HepG2 (cell line): Measurements from ENCODE around the gene IGF2BP1. TPM values are rescaled to one million over a fixed set of nuclear protein-coding genes. Genes with fewer than 3 reads are reported as not detected.

Experiments used
- AGO2 ChIP-seq: fragments of 200-400 bp; formaldehyde crosslinking; optimal IDR thresholded peaks from 2 replicates; pipeline ENCODE3; 2017; ENCODE audit warnings: mild to moderate bottlenecking, low read depth, low read length, moderate library complexity
- CREB3 ChIP-seq: sonication (generic); formaldehyde crosslinking; IDR thresholded peaks from 2 replicates; pipeline ENCODE4 v1.5.0; 2020; ENCODE audit warnings: missing genetic modification reagents
- ELF1 ChIP-seq: sonication (generic); formaldehyde crosslinking; IDR thresholded peaks from 2 replicates; pipeline ENCODE4 v1.4.0; 2020; ENCODE audit warnings: missing genetic modification reagents
- ELF3 ChIP-seq: IDR thresholded peaks from 2 replicates; pipeline ENCODE4 v1.6.1; 2016; ENCODE audit warnings: missing genetic modification reagents, missing compliant biosample characterization
- JUN ChIP-seq: sonication (generic); formaldehyde crosslinking; IDR thresholded peaks from 2 replicates; pipeline ENCODE4 v1.4.0; 2020; ENCODE audit warnings: mild to moderate bottlenecking, missing genetic modification reagents
- PHF21A ChIP-seq: sonication (generic); formaldehyde crosslinking; IDR thresholded peaks from 2 replicates; pipeline ENCODE4 v1.5.0; 2020; ENCODE audit warnings: mild to moderate bottlenecking, missing genetic modification reagents
- RFX5 ChIP-seq: IDR thresholded peaks from 2 replicates; pipeline ENCODE4 v1.6.1; 2011; ENCODE audit warnings: low read depth, low read length, improper control_type of control experiment
- RFXANK ChIP-seq: IDR thresholded peaks from 2 replicates; pipeline ENCODE4 v1.6.1; 2016
- SMAD1 ChIP-seq: sonication (generic); formaldehyde crosslinking; IDR thresholded peaks from 2 replicates; pipeline ENCODE4 v1.4.0; 2020; ENCODE audit warnings: missing genetic modification reagents, low read depth, mild to moderate bottlenecking, borderline replicate concordance
- SRF ChIP-seq: IDR thresholded peaks from 2 replicates; pipeline ENCODE4 v1.6.1; 2011; ENCODE audit warnings: mild to moderate bottlenecking, low read depth, low read length, moderate library complexity
- ZBTB1 ChIP-seq: sonication (generic); formaldehyde crosslinking; IDR thresholded peaks from 2 replicates; pipeline ENCODE4 v1.4.0; 2020; ENCODE audit warnings: missing genetic modification reagents, borderline replicate concordance
- ZFP36 ChIP-seq: fragments of 150-350 bp; IDR thresholded peaks from 2 replicates; pipeline ENCODE4 v1.6.1; 2018; ENCODE audit warnings: borderline replicate concordance, low read length, low read depth; ENCODE audit not compliant: partially characterized antibody
- ZFP36L1 ChIP-seq: sonication (generic); formaldehyde crosslinking; IDR thresholded peaks from 2 replicates; pipeline ENCODE4 v1.8.0; 2022; ENCODE audit warnings: mild to moderate bottlenecking, missing genetic modification reagents, moderate library complexity
- ZFP36L2 ChIP-seq: sonication (generic); formaldehyde crosslinking; IDR thresholded peaks from 2 replicates; pipeline ENCODE4 v1.4.0; 2020; ENCODE audit warnings: missing genetic modification reagents
- ZMYM2 ChIP-seq: sonication (generic); formaldehyde crosslinking; IDR thresholded peaks from 2 replicates; pipeline ENCODE4 v1.8.0; 2022; ENCODE audit warnings: mild to moderate bottlenecking, missing genetic modification reagents
- ZNF121 ChIP-seq: sonication (generic); formaldehyde crosslinking; IDR thresholded peaks from 2 replicates; pipeline ENCODE4 v1.5.0; 2020; ENCODE audit warnings: mild to moderate bottlenecking, missing genetic modification reagents
- ZNF136 ChIP-seq: sonication (generic); formaldehyde crosslinking; IDR thresholded peaks from 2 replicates; pipeline ENCODE4 v1.8.1; 2022; ENCODE audit warnings: low read depth, mild to moderate bottlenecking, moderate library complexity, missing genetic modification reagents
- ZNF281 ChIP-seq: sonication (generic); formaldehyde crosslinking; IDR thresholded peaks from 2 replicates; pipeline ENCODE4 v1.4.0; 2020; ENCODE audit warnings: missing genetic modification reagents, borderline replicate concordance
- ZNF510 ChIP-seq: sonication (generic); formaldehyde crosslinking; IDR thresholded peaks from 2 replicates; pipeline ENCODE4 v1.4.0; 2020; ENCODE audit warnings: low read depth, mild to moderate bottlenecking, missing genetic modification reagents
- ZNF777 ChIP-seq: sonication (generic); formaldehyde crosslinking; IDR thresholded peaks from 2 replicates; pipeline ENCODE4 v1.4.0; 2020; ENCODE audit warnings: missing genetic modification reagents
- polyA plus RNA-seq, 8 experiments: library from polyadenylated mRNA; depleted of rRNA in 3 of 8; stranded (reverse) in 7 of 8; unstranded in 1 of 8; fragments of >200 nt; fragmentation: Illumina TruSeq in 4 of 8; extraction: Trizol in 4 of 8; gene quantifications; 2 replicates each; pipeline versions ENCODE4 v1.2.1 to v1.2.3, GENCODE V29; 2011 to 2016; ENCODE audit warnings: low read depth in 4 of 8, missing spikeins in 1 of 8, mixed read lengths in 1 of 8; ENCODE audit not compliant: insufficient read depth in 1 of 8
- total RNA-seq, 5 experiments: library from RNA; depleted of rRNA; stranded (reverse); fragments of >200 nt; fragmentation: Illumina TruSeq; extraction: Trizol; gene quantifications; 2 replicates each; pipeline ENCODE4 v1.2.3, GENCODE V29; 2016; ENCODE audit warnings: low read depth in 1 of 5
- TF ChIP-seq, protein P1 (sequence below): sonication (generic); formaldehyde crosslinking; IDR thresholded peaks from 2 replicates; pipeline ENCODE4 v1.5.0; 2020; ENCODE audit warnings: mild to moderate bottlenecking, low read depth, missing genetic modification reagents, borderline replicate concordance
- TF ChIP-seq, protein P2 (sequence below): sonication (generic); formaldehyde crosslinking; IDR thresholded peaks from 2 replicates; pipeline ENCODE4 v1.4.0; 2020; ENCODE audit warnings: missing genetic modification reagents

IGF2BP1 gene
- total and polyA plus RNA-seq, 2 of the 13 experiments (the other 11 are each of a cell fraction or from before 2014, with no cell fraction given), result 29.7 to 75.1 TPM

DNA sequence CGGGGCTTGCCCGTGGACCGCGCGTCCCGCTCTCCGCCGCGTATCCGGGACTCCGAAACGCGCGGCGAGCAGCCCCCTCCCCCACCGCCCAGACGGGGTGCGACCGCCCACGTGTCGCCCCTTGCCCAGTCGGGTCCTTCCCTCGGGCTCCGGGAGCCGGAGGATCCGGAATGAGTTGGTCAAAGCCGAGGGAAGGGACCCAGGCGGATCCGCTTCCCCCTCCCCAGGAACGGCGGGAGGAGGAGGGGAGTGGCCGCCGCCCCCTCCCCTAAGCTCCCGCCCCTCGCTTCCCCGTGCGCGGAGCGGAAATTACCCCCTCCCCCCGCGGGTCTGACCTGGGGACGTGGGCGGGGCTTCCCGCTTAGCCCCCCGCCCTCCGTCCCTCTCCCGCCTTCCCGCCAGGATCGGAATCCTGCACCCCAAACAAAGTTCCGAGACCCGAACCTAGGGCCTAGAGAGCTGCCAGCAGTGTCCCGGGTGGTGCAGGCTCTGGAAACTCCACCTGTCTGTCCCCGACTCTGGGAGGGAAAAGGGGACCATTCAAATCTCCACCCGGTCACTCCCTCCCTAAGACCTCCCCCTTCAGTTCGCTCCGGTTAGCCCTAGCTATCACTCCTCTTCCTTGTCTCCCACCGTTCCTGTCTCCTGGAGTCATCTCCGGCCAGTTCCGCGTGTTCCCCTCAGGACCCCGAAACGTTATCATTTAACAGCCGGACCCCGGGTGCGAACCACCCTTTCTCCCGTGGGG, 1.0 kb upstream of the IGF2BP1 start (continued):
- TF ChIP-seq ZNF281, result peak; percentile 99
- TF ChIP-seq ZFP36L2 (CRISPR knock-in tag), result peak; percentile 33; the same call in 1 of the 2 replicates
- TF ChIP-seq AGO2, result peak; percentile 46
- peak; percentile 61 for TF ChIP-seq ELF1 (CRISPR knock-in tag)
- TF ChIP-seq ZFP36, result no peak
- TF ChIP-seq, protein P1, sequence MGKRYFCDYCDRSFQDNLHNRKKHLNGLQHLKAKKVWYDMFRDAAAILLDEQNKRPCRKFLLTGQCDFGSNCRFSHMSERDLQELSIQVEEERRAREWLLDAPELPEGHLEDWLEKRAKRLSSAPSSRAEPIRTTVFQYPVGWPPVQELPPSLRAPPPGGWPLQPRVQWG (CRISPR knock-in tag), result 0 out of 2 replicates have a peak, but pooled peaks have one; percentile 54
- TF ChIP-seq, protein P2, sequence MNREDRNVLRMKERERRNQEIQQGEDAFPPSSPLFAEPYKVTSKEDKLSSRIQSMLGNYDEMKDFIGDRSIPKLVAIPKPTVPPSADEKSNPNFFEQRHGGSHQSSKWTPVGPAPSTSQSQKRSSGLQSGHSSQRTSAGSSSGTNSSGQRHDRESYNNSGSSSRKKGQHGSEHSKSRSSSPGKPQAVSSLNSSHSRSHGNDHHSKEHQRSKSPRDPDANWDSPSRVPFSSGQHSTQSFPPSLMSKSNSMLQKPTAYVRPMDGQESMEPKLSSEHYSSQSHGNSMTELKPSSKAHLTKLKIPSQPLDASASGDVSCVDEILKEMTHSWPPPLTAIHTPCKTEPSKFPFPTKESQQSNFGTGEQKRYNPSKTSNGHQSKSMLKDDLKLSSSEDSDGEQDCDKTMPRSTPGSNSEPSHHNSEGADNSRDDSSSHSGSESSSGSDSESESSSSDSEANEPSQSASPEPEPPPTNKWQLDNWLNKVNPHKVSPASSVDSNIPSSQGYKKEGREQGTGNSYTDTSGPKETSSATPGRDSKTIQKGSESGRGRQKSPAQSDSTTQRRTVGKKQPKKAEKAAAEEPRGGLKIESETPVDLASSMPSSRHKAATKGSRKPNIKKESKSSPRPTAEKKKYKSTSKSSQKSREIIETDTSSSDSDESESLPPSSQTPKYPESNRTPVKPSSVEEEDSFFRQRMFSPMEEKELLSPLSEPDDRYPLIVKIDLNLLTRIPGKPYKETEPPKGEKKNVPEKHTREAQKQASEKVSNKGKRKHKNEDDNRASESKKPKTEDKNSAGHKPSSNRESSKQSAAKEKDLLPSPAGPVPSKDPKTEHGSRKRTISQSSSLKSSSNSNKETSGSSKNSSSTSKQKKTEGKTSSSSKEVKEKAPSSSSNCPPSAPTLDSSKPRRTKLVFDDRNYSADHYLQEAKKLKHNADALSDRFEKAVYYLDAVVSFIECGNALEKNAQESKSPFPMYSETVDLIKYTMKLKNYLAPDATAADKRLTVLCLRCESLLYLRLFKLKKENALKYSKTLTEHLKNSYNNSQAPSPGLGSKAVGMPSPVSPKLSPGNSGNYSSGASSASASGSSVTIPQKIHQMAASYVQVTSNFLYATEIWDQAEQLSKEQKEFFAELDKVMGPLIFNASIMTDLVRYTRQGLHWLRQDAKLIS (CRISPR knock-in tag), result peak; percentile 93
- TF ChIP-seq PHF21A (CRISPR knock-in tag), result peak; percentile 90
- TF ChIP-seq RFXANK (CRISPR knock-in tag), result 0 out of 2 replicates have a peak, but pooled peaks have one; percentile 55
- TF ChIP-seq RFX5, result no peak
- TF ChIP-seq SRF, result 0 out of 2 replicates have a peak, but pooled peaks have one; percentile 1
- peak; percentile 27; the same call in 1 of the 2 replicates for TF ChIP-seq JUN
- peak; percentile 26; the same call in 1 of the 2 replicates for TF ChIP-seq ZNF510
- peak; percentile 95 for TF ChIP-seq ZFP36L1
- TF ChIP-seq ZNF777 (CRISPR knock-in tag), result 0 out of 2 replicates have a peak, but pooled peaks have one; percentile 74
- TF ChIP-seq ELF3, result peak; percentile 83
- TF ChIP-seq SMAD1, result peak; percentile 43; the same call in 1 of the 2 replicates
- 0 out of 2 replicates have a peak, but pooled peaks have one; percentile 38 for TF ChIP-seq ZNF121
- peak; percentile 86; the same call in 1 of the 2 replicates for TF ChIP-seq ZMYM2 (CRISPR knock-in tag)
- no peak for TF ChIP-seq ZBTB1 (CRISPR knock-in tag)
- TF ChIP-seq ZNF136 (CRISPR knock-in tag), result 0 out of 2 replicates have a peak, but pooled peaks have one; percentile 25
- no peak; the same call in 1 of the 2 replicates for TF ChIP-seq CREB3 (CRISPR knock-in tag)
